ENCODE results near the gene SLCO4A1. TPM values are rescaled to one million over a fixed set of nuclear protein-coding genes. Genes with fewer than 3 reads are reported as not detected.

The SLCO4A1 gene
- total RNA-seq, 2 donors from 2014 or later, result 2.6 to 6.2 TPM

- TF ChIP-seq POLR2A (IDR thresholded peaks at IDR 0.05) (no peak), CTCF (IDR thresholded peaks at IDR 0.05) (no peak)
- Histone ChIP-seq H3K4me1 (no peaks in the 10 kb centered on the region), H3K27ac (no peak overlapping the region), H3K36me3 (replicated peaks in 1 of 2; ENCODE audit: insufficient read depth in 1 of 2, low read depth in 2 of 2) (no peaks in the 10 kb centered on the region), H3K9me3 (peaks cover 0 to 7% (median 0%) of the 10 kb centered on the region in 3 donors), H3K4me3 (no peak overlapping the region), H3K27me3 (no peaks in the 10 kb centered on the region)
- no peak for ATAC-seq
- no peak for DNase-seq
- intact Hi-C loops (cut with DNase I), result no loop called here
- 45 to 55% methylated on average over 18 of the region's 18 CpGs for WGBS, 2 donors
Measured at GRCh38 chr20:62717933-62718332, 75.6 kb downstream of the SLCO4A1 start.

- 43 to 62% methylated on average over 11 to 12 of the region's 12 CpGs for WGBS, 2 donors
- DNase-seq, result no peak
- no peak overlapping the region for H3K4me3 ChIP-seq
- peaks cover 6% of the 10 kb centered on the region for H3K4me1 ChIP-seq
- no peak for ATAC-seq
- no peak overlapping the region for H3K27ac ChIP-seq
- no peaks in the 10 kb centered on the region for H3K36me3 ChIP-seq (replicated peaks in 1 of 2; ENCODE audit: insufficient read depth in 1 of 2, low read depth in 2 of 2)
- intact Hi-C loops (cut with DNase I), result no loop called here
- H3K27me3 ChIP-seq, result no peaks in the 10 kb centered on the region
- peaks cover 0 to 7% (median 0%) of the 10 kb centered on the region in 3 donors for H3K9me3 ChIP-seq
- TF ChIP-seq CTCF (IDR thresholded peaks at IDR 0.05) (no peak), POLR2A (IDR thresholded peaks at IDR 0.05) (no peak)
Measured at GRCh38 chr20:62718546-62718945, 76.2 kb downstream of the SLCO4A1 start.

GRCh38 chr20:62719250-62719935 is 77.1 kb downstream of the SLCO4A1 start:
- Histone ChIP-seq H3K27ac (no peak overlapping the region), H3K4me3 (no peak overlapping the region), H3K36me3 (replicated peaks in 1 of 2; ENCODE audit: insufficient read depth in 1 of 2, low read depth in 2 of 2) (no peaks in the 10 kb centered on the region), H3K4me1 (peaks cover 9% of the 10 kb centered on the region), H3K27me3 (no peaks in the 10 kb centered on the region), H3K9me3 (peaks cover 0 to 7% (median 0%) of the 10 kb centered on the region in 3 donors)
- 66 to 70% methylated on average over 12 of the region's 12 CpGs for WGBS, 2 donors
- intact Hi-C loops (cut with DNase I), result no loop called here
- ATAC-seq (no peak), DNase-seq (no peak)
- TF ChIP-seq POLR2A (IDR thresholded peaks at IDR 0.05), result no peak
- no peak for TF ChIP-seq CTCF (IDR thresholded peaks at IDR 0.05)

Other genes starting within 250 kb of the SLCO4A1 start
- 1 to 10 TPM; 1.6 to 2.6 TPM for gene CABLES2, start 235.2 kb upstream of the SLCO4A1 start, total RNA-seq
- gene RBBP8NL, start 215.0 kb upstream of the SLCO4A1 start, total RNA-seq, result 1 to 10 TPM; 2.3 TPM
- gene GATA5, start 166.5 kb upstream of the SLCO4A1 start, total RNA-seq, result not detected
- gene NTSR1, start 66.3 kb downstream of the SLCO4A1 start, total RNA-seq, result not detected
- gene MRGBP, start 154.0 kb downstream of the SLCO4A1 start, total RNA-seq, result 10 to 100 TPM in 1 of 2 donors, 1 to 10 TPM in 1; 7.0 to 10.2 TPM
- 10 to 100 TPM; 46.4 to 47.8 TPM for gene OGFR, start 162.3 kb downstream of the SLCO4A1 start, total RNA-seq
- 10 to 100 TPM; 25.2 to 69.5 TPM for gene COL9A3, start 174.5 kb downstream of the SLCO4A1 start, total RNA-seq
- gene TCFL5, start 219.3 kb downstream of the SLCO4A1 start, total RNA-seq, result 1 to 10 TPM; 2.0 to 7.5 TPM